Kidney capillary endothelial cell (primary cell): ENCODE results near the gene LYPD5.
"Not testable (repeated sequence)": the region's sequence is repeated elsewhere in the genome, so short reads cannot be mapped to it uniquely, and the experiment has no call there.

Experiments
- DNase-seq: peaks from one replicate; pipeline ENCODE4 v3.0.0-alpha.2; 2018; ENCODE audit warnings: low spot score

The LYPD5 gene

GRCh38 chr19:43802216-43802951, at the start of gene LYPD5:
Gene LYPD5, minus strand, starts transcription at chr19:43802447. Its CDS starts 67 bp downstream, at chr19:43802380.
- no peak for DNase-seq

- no peak for DNase-seq
These were observed 46.6 kb upstream of the LYPD5 start for GRCh38 chr19:43848821-43849220.

- no peak for DNase-seq
These were observed 45.6 kb upstream of the LYPD5 start for GRCh38 chr19:43847884-43848283.

- DNase-seq = no peak
These were observed 45.0 kb upstream of the LYPD5 start for GRCh38 chr19:43847246-43847645.

GRCh38 chr19:43842007-43842406, 39.8 kb upstream of the LYPD5 start:
- DNase-seq = no peak

GRCh38 chr19:43839139-43839538, 36.9 kb upstream of the LYPD5 start:
- no peak for DNase-seq

- DNase-seq = peak; percentile 70
These were observed 24.8 kb upstream of the LYPD5 start, which contains the start of gene ZNF283 for GRCh38 chr19:43826787-43827754. Gene ZNF283, plus strand, starts transcription at chr19:43827321. Its CDS starts 6,184 bp downstream, at chr19:43833505.

- not testable (repeated sequence) for DNase-seq
These were observed 22.3 kb upstream of the LYPD5 start for GRCh38 chr19:43824572-43824971.

- not testable (repeated sequence) for DNase-seq
These were observed 21.6 kb upstream of the LYPD5 start for GRCh38 chr19:43823856-43824255.

GRCh38 chr19:43820884-43821215, 18.6 kb upstream of the LYPD5 start:
- DNase-seq = no peak

GRCh38 chr19:43820098-43820883, 18.0 kb upstream of the LYPD5 start:
- DNase-seq = no peak

GRCh38 chr19:43818500-43818899, 16.3 kb upstream of the LYPD5 start:
- DNase-seq = no peak

GRCh38 chr19:43817454-43817853, 15.2 kb upstream of the LYPD5 start:
- DNase-seq = not testable (repeated sequence)

GRCh38 chr19:43814663-43815352, 12.6 kb upstream of the LYPD5 start:
- no peak for DNase-seq

- DNase-seq = no peak
These were observed 10.4 kb upstream of the LYPD5 start for GRCh38 chr19:43812688-43813087.

GRCh38 chr19:43812259-43812658, 10.0 kb upstream of the LYPD5 start:
- no peak for DNase-seq

GRCh38 chr19:43811837-43812236, 9.6 kb upstream of the LYPD5 start:
- DNase-seq = no peak

GRCh38 chr19:43809762-43810696, 7.8 kb upstream of the LYPD5 start:
- peak; percentile 72 for DNase-seq

- DNase-seq = no peak
These were observed 5.4 kb upstream of the LYPD5 start for GRCh38 chr19:43807651-43808050.

GRCh38 chr19:43806848-43807247, 4.6 kb upstream of the LYPD5 start:
- DNase-seq = no peak
